A549 (cell line): Measurements from ENCODE around the gene PATJ. TPM values are rescaled to one million over a fixed set of nuclear protein-coding genes. Genes with fewer than 3 reads are reported as not detected.

Experiments used
- ATAC-seq, 2 experiments: fragments of 200-7000 bp in 1 of 2; fragments of >200 bp in 1 of 2; cut with Nextera tagmentation in 1 of 2; cut with Tn5 transposase in 1 of 2; 3 replicates each; pipeline versions ENCODE4 v1.8.0 to v1.9.1; 2018 to 2020; ENCODE audit warnings: mild to moderate bottlenecking in 1 of 2, moderate library complexity in 1 of 2
- CTCF ChIA-PET: fragments of 300-600 bp; sonication (Branson Sonifier 250); formaldehyde crosslinking; extraction: SDS; loops from one replicate; lab custom pipeline; 2021; ENCODE audit warnings: antibody characterized with exemption, inconsistent platforms; lab: Yijun Ruan, JAX
- POLR2A ChIA-PET: fragments of 350-600 bp; formaldehyde crosslinking; extraction: SDS; loops from one replicate; lab custom pipeline; 2021; ENCODE audit warnings: antibody characterized with exemption, inconsistent platforms; lab: Yijun Ruan, JAX
- DNase-seq, 2 experiments: peaks; one replicate each; pipeline versions ENCODE4 v3.0.0 to v3.0.0-alpha.2; 2011 to 2016; ENCODE audit warnings: low read depth in 1 of 2, low spot score in 1 of 2
- FAIRE-seq: peaks from 2 replicates; lab custom pipeline; 2011; peaks lifted over from hg19 to GRCh38; lab: Jason Lieb, UNC
- H3K27ac ChIP-seq, 2 experiments: fragments of >200 bp; sonication (Bioruptor Twin); formaldehyde crosslinking; 3 replicates each; pipeline ENCODE4 v1.5.1; 2016 to 2017
- H3K4me1 ChIP-seq: fragments of >200 bp; sonication (Bioruptor Twin); formaldehyde crosslinking; 3 replicates; pipeline ENCODE4 v1.6.1; 2016
- H3K4me2 ChIP-seq: fragments of >200 bp; sonication (Bioruptor Twin); formaldehyde crosslinking; 3 replicates; pipeline ENCODE4 v1.6.1; 2016
- H3K4me3 ChIP-seq: fragments of >200 bp; sonication (Bioruptor Twin); formaldehyde crosslinking; 3 replicates; pipeline ENCODE4 v1.5.1; 2016
- H3K9me3 ChIP-seq: fragments of >200 bp; sonication (Bioruptor Twin); formaldehyde crosslinking; 3 replicates; pipeline ENCODE4 v1.6.1; 2016
- ATOH8 ChIP-seq: fragments of 250-450 bp; sonication (Bioruptor Pico); IDR thresholded peaks from 2 replicates; pipeline ENCODE4 v1.5.0; 2020; ENCODE audit warnings: low read depth, mild to moderate bottlenecking, moderate library complexity
- BCL3 ChIP-seq: fragments of >200 bp; sonication (Bioruptor Twin); formaldehyde crosslinking; IDR thresholded peaks from 3 replicates; pipeline ENCODE4 v1.6.1; 2016
- CBX8 ChIP-seq: fragments of 200-600 bp; sonication (generic); IDR thresholded peaks from 2 replicates; pipeline ENCODE4 v1.6.1; 2016
- CHD2 ChIP-seq: fragments of 150-350 bp; IDR thresholded peaks from 2 replicates; pipeline ENCODE4 v1.6.1; 2014; ENCODE audit warnings: low read length; ENCODE audit not compliant: partially characterized antibody
- CHD4 ChIP-seq: fragments of 200-600 bp; sonication (generic); IDR thresholded peaks from 2 replicates; pipeline ENCODE4 v1.6.1; 2016; ENCODE audit warnings: antibody characterized with exemption, mild to moderate bottlenecking, borderline replicate concordance
- EHMT2 ChIP-seq: fragments of 200-600 bp; sonication (generic); IDR thresholded peaks from 2 replicates; pipeline ENCODE4 v1.6.1; 2016; ENCODE audit warnings: antibody characterized with exemption, low read depth, mild to moderate bottlenecking, moderate library complexity
- ELK1 ChIP-seq: fragments of 150-350 bp; IDR thresholded peaks from 2 replicates; pipeline ENCODE4 v1.6.1; 2014; ENCODE audit warnings: low read depth, mild to moderate bottlenecking, low read length
- EP300 ChIP-seq, 2 experiments: fragments of >200 bp; sonication (Bioruptor Twin); formaldehyde crosslinking; IDR thresholded peaks; 2 replicates in 1 of 2; 3 replicates in 1 of 2; pipeline ENCODE4 v1.6.1; 2016 to 2017
- FOXS1 ChIP-seq: fragments of 250-450 bp; sonication (Bioruptor Pico); IDR thresholded peaks from 2 replicates; pipeline ENCODE4 v1.5.0; 2020; ENCODE audit warnings: mild to moderate bottlenecking, moderate library complexity
- GATA3 ChIP-seq: IDR thresholded peaks from 2 replicates; pipeline ENCODE4 v1.6.1; 2012; ENCODE audit warnings: borderline replicate concordance
- HEYL ChIP-seq: fragments of 250-450 bp; sonication (Bioruptor Pico); IDR thresholded peaks from 2 replicates; pipeline ENCODE4 v1.8.0; 2021; ENCODE audit warnings: mild to moderate bottlenecking, moderate library complexity
- HMGXB4 ChIP-seq: fragments of 250-450 bp; sonication (Bioruptor Pico); IDR thresholded peaks from 2 replicates; pipeline ENCODE4 v1.5.0; 2021; ENCODE audit warnings: mild to moderate bottlenecking, moderate library complexity, borderline replicate concordance
- JUN ChIP-seq, 2 experiments: fragments of >200 bp; sonication (Bioruptor Twin); formaldehyde crosslinking; IDR thresholded peaks; 2 replicates in 1 of 2; 3 replicates in 1 of 2; pipeline ENCODE4 v1.6.1; 2016 to 2017
- KDM5A ChIP-seq: fragments of 200-600 bp; sonication (generic); IDR thresholded peaks from 2 replicates; pipeline ENCODE4 v1.6.1; 2016; ENCODE audit warnings: antibody characterized with exemption, mild to moderate bottlenecking
- MAZ ChIP-seq: fragments of 150-350 bp; IDR thresholded peaks from 2 replicates; pipeline ENCODE4 v1.6.1; 2014; ENCODE audit warnings: antibody characterized with exemption, low read depth, low read length, borderline replicate concordance
- MYC ChIP-seq: IDR thresholded peaks from 2 replicates; pipeline ENCODE4 v1.6.1; 2012; ENCODE audit warnings: mild to moderate bottlenecking, inconsistent platforms, low read length, improper control_type of control experiment, borderline replicate concordance
- POLR2A ChIP-seq: IDR thresholded peaks from 2 replicates; pipeline ENCODE4 v1.6.1; 2012; ENCODE audit warnings: mild to moderate bottlenecking, low read length
- RAD21 ChIP-seq, 2 experiments: fragments of >200 bp in 1 of 2; sonication (Bioruptor Twin) in 1 of 2; formaldehyde crosslinking in 1 of 2; IDR thresholded peaks in 1 of 2; conservative IDR thresholded peaks in 1 of 2; 2 replicates in 1 of 2; 3 replicates in 1 of 2; pipeline ENCODE4 v1.6.1; 2012 to 2018; ENCODE audit warnings: inconsistent platforms in 1 of 2
- RCOR1 ChIP-seq: fragments of 150-350 bp; IDR thresholded peaks from 2 replicates; pipeline ENCODE4 v1.6.1; 2014; ENCODE audit warnings: antibody characterized with exemption, low read length, low read depth
- SREBF2 ChIP-seq: fragments of 450-650 bp; IDR thresholded peaks from 2 replicates; pipeline ENCODE4 v1.6.1; 2014; ENCODE audit warnings: mild to moderate bottlenecking, moderate library complexity
- TFCP2L1 ChIP-seq: fragments of 250-450 bp; sonication (Bioruptor Pico); IDR thresholded peaks from 2 replicates; pipeline ENCODE4 v1.5.0; 2021; ENCODE audit warnings: mild to moderate bottlenecking
- TP53 ChIP-seq: fragments of 250-450 bp; sonication (Bioruptor Pico); IDR thresholded peaks from 2 replicates; pipeline ENCODE4 v1.5.0; 2021; ENCODE audit warnings: mild to moderate bottlenecking, moderate library complexity
- USF2 ChIP-seq: fragments of 450-650 bp; IDR thresholded peaks from 2 replicates; pipeline ENCODE4 v1.6.1; 2014; ENCODE audit warnings: antibody characterized with exemption
- ZNF302 ChIP-seq: fragments of 250-450 bp; sonication (Bioruptor Pico); IDR thresholded peaks from 2 replicates; pipeline ENCODE4 v1.9.0; 2021; ENCODE audit warnings: inconsistent platforms, mild to moderate bottlenecking, moderate library complexity
- WGBS: methylation state at CpG from one replicate; pipeline ENCODE4 v1.1.6; 2017; ENCODE audit errors: missing lambda C conversion rate; 5-methylcytosine and 5-hydroxymethylcytosine counted together
- polyA plus RNA-seq, 4 experiments: library from polyadenylated mRNA; depleted of rRNA in 3 of 4; stranded (reverse); fragments of >200 nt; fragmentation: RNase III in 1 of 4; extraction: RNeasy Plus Mini Kit Qiagen cat#74134 plus additional on column Dnase treatment in 1 of 4; gene quantifications; 2 replicates in 3 of 4; 3 replicates in 1 of 4; pipeline ENCODE4 v1.2.3, GENCODE V29; 2011 to 2017

Gene PATJ
- polyA plus RNA-seq, 2 of the 4 experiments (the other 2 are of a cell fraction): 6.0 to 14.7 TPM

- Histone ChIP-seq H3K9me3 (no peaks in the 10 kb centered on the region), H3K4me2 (no peak overlapping the region), H3K4me1 (no peaks in the 10 kb centered on the region), H3K4me3 (no peak overlapping the region), H3K27ac (no peak overlapping the region)
- no peak for FAIRE-seq
- no peak for ATAC-seq
- CTCF ChIA-PET: no interaction called here
- 62% methylated on average over 7 of the region's 7 CpGs for WGBS
- DNase-seq: no peak
- TF ChIP-seq ZNF302 (no peak), HMGXB4 (CRISPR knock-in tag) (no peak), EHMT2 (no peak), HEYL (no peak), JUN (IDR thresholded peaks at IDR 0.05) (no peak), TFCP2L1 (CRISPR knock-in tag) (no peak), SREBF2 (no peak), RAD21 (conservative IDR thresholded peaks at IDR 0.05 in 1 of 2, IDR thresholded peaks at IDR 0.05 in 1 of 2) (no peak), MAZ (no peak), BCL3 (no peak), MYC (no peak), CHD4 (no peak), USF2 (no peak), RCOR1 (no peak), KDM5A (no peak), ATOH8 (CRISPR knock-in tag) (no peak), CBX8 (no peak), TP53 (CRISPR knock-in tag) (no peak)
- POLR2A ChIA-PET: no interaction called here
Measured at GRCh38 chr1:61864489-61864888, 122.2 kb downstream of the PATJ start.

GRCh38 chr1:61865646-61866220, 123.5 kb downstream of the PATJ start:
- Histone ChIP-seq H3K4me2 (no peak overlapping the region), H3K9me3 (no peaks in the 10 kb centered on the region), H3K4me3 (no peak overlapping the region), H3K4me1 (no peaks in the 10 kb centered on the region), H3K27ac (no peak overlapping the region)
- ATAC-seq (no peak), FAIRE-seq (no peak), DNase-seq (no peak)
- 91% methylated on average over 4 of the region's 4 CpGs for WGBS
- CTCF ChIA-PET: no interaction called here
- POLR2A ChIA-PET: no interaction called here
- TF ChIP-seq CHD4 (no peak), POLR2A (no peak)

- Histone ChIP-seq H3K27ac (no peak overlapping the region), H3K9me3 (no peaks in the 10 kb centered on the region), H3K4me1 (no peaks in the 10 kb centered on the region), H3K4me2 (no peak overlapping the region), H3K4me3 (no peak overlapping the region)
- 91% methylated on average over 7 of the region's 14 CpGs for WGBS
- FAIRE-seq (no peak), DNase-seq (no peak), ATAC-seq (no peak)
- TF ChIP-seq CHD2: no peak
- no peak for TF ChIP-seq GATA3
- TF ChIP-seq EP300 (IDR thresholded peaks at IDR 0.05): no peak
- TF ChIP-seq CBX8: no peak
- TF ChIP-seq ATOH8 (CRISPR knock-in tag): no peak
- no peak for TF ChIP-seq FOXS1
- no peak for TF ChIP-seq ELK1
- no peak for TF ChIP-seq CHD4
- no peak for TF ChIP-seq POLR2A
- ChIA-PET CTCF (no interaction called here), POLR2A (no interaction called here)
Measured at GRCh38 chr1:61869691-61870109, 127.4 kb downstream of the PATJ start.
